Karpas-422 (cell line): ENCODE measurements around the gene PRKCI. TPM values are rescaled to one million over a fixed set of nuclear protein-coding genes. Genes with fewer than 3 reads are reported as not detected.

Source experiments
- DNase-seq: peaks from one replicate; pipeline ENCODE4 v3.0.0-alpha.2; 2015
- H2AFZ ChIP-seq: fragments of 200-600 bp; sonication (generic); 2 replicates; pipeline ENCODE4 v1.6.1; 2014; ENCODE audit warnings: antibody characterized with exemption, low read length, mixed read lengths
- H3K27ac ChIP-seq: fragments of 200-600 bp; sonication (generic); 2 replicates; pipeline ENCODE4 v1.5.1; 2014; ENCODE audit warnings: mild to moderate bottlenecking, low read length, moderate library complexity
- H3K27me3 ChIP-seq: fragments of 200-600 bp; sonication (generic); 2 replicates; pipeline ENCODE4 v1.6.1; 2014; ENCODE audit warnings: low read length, mixed read lengths
- H3K36me3 ChIP-seq: fragments of 200-600 bp; sonication (generic); 2 replicates; pipeline ENCODE4 v1.6.1; 2014; ENCODE audit warnings: low read length, mixed read lengths; ENCODE audit not compliant: insufficient read depth
- H3K4me1 ChIP-seq: fragments of 200-600 bp; sonication (generic); 2 replicates; pipeline ENCODE4 v1.6.1; 2014; ENCODE audit warnings: mild to moderate bottlenecking, low read length, mixed read lengths
- H3K4me2 ChIP-seq: fragments of 200-600 bp; sonication (generic); 2 replicates; pipeline ENCODE4 v1.6.1; 2014; ENCODE audit warnings: low read length, low read depth, mild to moderate bottlenecking; ENCODE audit not compliant: poor library complexity, severe bottlenecking
- H3K4me3 ChIP-seq: fragments of 200-600 bp; sonication (generic); 2 replicates; pipeline ENCODE4 v1.5.1; 2014; ENCODE audit warnings: mild to moderate bottlenecking, antibody characterized with exemption, low read length, mixed read lengths
- H3K79me2 ChIP-seq: fragments of 200-600 bp; sonication (generic); 2 replicates; pipeline ENCODE4 v1.6.1; 2014; ENCODE audit warnings: mild to moderate bottlenecking, low read length, mixed read lengths
- H3K9ac ChIP-seq: fragments of 200-600 bp; sonication (generic); 2 replicates; pipeline ENCODE4 v1.6.0; 2014; ENCODE audit warnings: low read length
- H3K9me2 ChIP-seq: fragments of 200-600 bp; sonication (generic), shearing (Covaris generic); replicated peaks from 2 replicates; pipeline ENCODE4 v1.6.0; 2014; ENCODE audit warnings: mild to moderate bottlenecking, low read length, moderate library complexity; ENCODE audit not compliant: insufficient read depth
- H3K9me3 ChIP-seq: fragments of 300-700, 200-600 bp; sonication (generic); 2 replicates; pipeline ENCODE4 v1.6.1; 2014; ENCODE audit warnings: low read length, mixed read lengths
- H4K20me1 ChIP-seq: fragments of 200-600 bp; sonication (generic); 2 replicates; pipeline ENCODE4 v1.6.1; 2014; ENCODE audit warnings: mild to moderate bottlenecking, antibody characterized with exemption, low read length, low read depth; ENCODE audit not compliant: insufficient read depth
- total RNA-seq: library from RNA; depleted of rRNA; stranded (reverse); fragments of >200 nt; shearing (Covaris generic); gene quantifications from 2 replicates; pipeline ENCODE4 v1.2.3, GENCODE V29; 2014; ENCODE audit warnings: low replicate concordance

The PRKCI gene
- total RNA-seq, 1 experiment from 2014 or later: 38.2 TPM

GRCh38 chr3:170309046-170309445 lies 86.8 kb downstream of the PRKCI start:
- Histone ChIP-seq H3K9me3 (no peaks in the 10 kb centered on the region), H3K36me3 (no peaks in the 10 kb centered on the region), H3K4me1 (no peaks in the 10 kb centered on the region; the same call in 1 of the 2 replicates), H3K9me2 (no peaks in the 10 kb centered on the region), H3K27ac (no peak overlapping the region), H2AFZ (no peak overlapping the region), H3K4me3 (no peak overlapping the region), H4K20me1 (no peaks in the 10 kb centered on the region), H3K79me2 (no peaks in the 10 kb centered on the region), H3K9ac (no peak overlapping the region), H3K4me2 (no peak overlapping the region), H3K27me3 (no peaks in the 10 kb centered on the region)
- DNase-seq: no peak

DNA sequence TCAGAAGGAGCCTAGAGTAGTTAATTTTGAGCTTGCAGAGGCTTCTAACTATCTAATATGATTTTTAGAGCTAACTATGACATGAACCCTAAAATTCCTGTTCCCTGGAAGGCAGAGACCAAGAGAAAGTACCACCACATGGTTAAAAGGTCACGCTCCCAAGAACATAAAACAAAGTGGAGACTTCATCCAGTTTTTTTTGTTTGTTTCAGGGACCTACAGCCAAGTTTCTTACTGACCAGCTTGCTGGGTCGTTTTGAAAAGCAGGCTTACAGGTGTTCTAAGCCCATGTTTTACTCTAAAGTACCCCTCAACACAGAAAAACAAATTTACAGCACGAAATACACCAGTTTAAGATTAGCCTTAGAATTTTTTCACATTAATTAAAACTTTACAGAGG lies 95.7 kb downstream of the PRKCI start:
- no peaks in the 10 kb centered on the region for H3K9me3 ChIP-seq
- no peak overlapping the region for H3K27ac ChIP-seq
- no peak for DNase-seq
- no peaks in the 10 kb centered on the region for H3K9me2 ChIP-seq
- H3K4me1 ChIP-seq: peaks cover 4% of the 10 kb centered on the region; the same call in 1 of the 2 replicates
- no peak overlapping the region for H3K4me3 ChIP-seq
- H3K4me2 ChIP-seq: no peak overlapping the region
- H2AFZ ChIP-seq: no peak overlapping the region
- H3K27me3 ChIP-seq: no peaks in the 10 kb centered on the region
- no peaks in the 10 kb centered on the region for H4K20me1 ChIP-seq
- H3K79me2 ChIP-seq: no peaks in the 10 kb centered on the region
- H3K36me3 ChIP-seq: no peaks in the 10 kb centered on the region
- no peak overlapping the region for H3K9ac ChIP-seq

DNA sequence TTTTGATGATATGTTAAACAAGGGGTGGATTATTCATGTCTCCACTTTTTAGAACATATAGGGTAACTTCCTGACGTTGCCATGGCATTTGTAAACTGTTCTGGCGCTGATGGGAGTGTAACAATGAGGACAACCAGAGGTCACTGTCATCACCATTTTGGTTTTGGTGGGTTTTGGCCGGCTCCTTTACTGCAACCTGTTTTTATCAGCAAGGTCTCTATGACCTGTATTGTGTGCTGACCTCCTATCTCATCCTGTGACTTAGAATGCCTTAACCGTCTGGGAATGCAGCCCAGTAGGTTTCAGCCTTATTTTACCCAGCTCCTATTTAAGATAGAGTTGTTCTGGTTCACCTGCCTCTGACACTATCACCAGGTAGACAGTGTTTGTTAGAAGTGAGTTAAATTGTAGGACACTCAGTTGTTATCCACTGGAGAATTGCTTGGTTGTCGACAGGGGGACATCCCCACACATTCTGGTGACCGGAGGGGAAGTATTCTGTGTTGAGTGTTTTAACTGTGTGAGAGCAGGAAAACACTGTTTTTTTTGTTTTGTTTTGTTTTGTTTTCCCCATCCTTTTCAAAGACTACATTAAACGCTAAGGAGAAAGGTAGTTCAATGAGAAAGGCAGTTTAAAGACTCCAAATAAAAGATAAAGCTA lies 98.4 kb downstream of the PRKCI start:
- Histone ChIP-seq H3K36me3 (no peaks in the 10 kb centered on the region), H3K27ac (no peak overlapping the region), H3K9me3 (no peaks in the 10 kb centered on the region), H2AFZ (no peak overlapping the region), H3K27me3 (no peaks in the 10 kb centered on the region), H3K4me2 (no peak overlapping the region), H3K4me1 (peaks cover 4% of the 10 kb centered on the region; the same call in 1 of the 2 replicates), H4K20me1 (no peaks in the 10 kb centered on the region), H3K9ac (no peak overlapping the region), H3K79me2 (no peaks in the 10 kb centered on the region), H3K9me2 (no peaks in the 10 kb centered on the region), H3K4me3 (no peak overlapping the region)
- DNase-seq: no peak

GRCh38 chr3:170321321-170322034 lies 99.3 kb downstream of the PRKCI start:
- Histone ChIP-seq H3K79me2 (no peaks in the 10 kb centered on the region), H4K20me1 (no peaks in the 10 kb centered on the region), H3K4me2 (no peak overlapping the region), H3K27ac (no peak overlapping the region), H3K9me2 (no peaks in the 10 kb centered on the region), H3K9ac (no peak overlapping the region), H3K36me3 (no peaks in the 10 kb centered on the region), H3K27me3 (no peaks in the 10 kb centered on the region), H2AFZ (no peak overlapping the region), H3K4me3 (no peak overlapping the region), H3K9me3 (no peaks in the 10 kb centered on the region), H3K4me1 (peaks cover 4% of the 10 kb centered on the region; the same call in 1 of the 2 replicates)
- DNase-seq: no peak

DNA sequence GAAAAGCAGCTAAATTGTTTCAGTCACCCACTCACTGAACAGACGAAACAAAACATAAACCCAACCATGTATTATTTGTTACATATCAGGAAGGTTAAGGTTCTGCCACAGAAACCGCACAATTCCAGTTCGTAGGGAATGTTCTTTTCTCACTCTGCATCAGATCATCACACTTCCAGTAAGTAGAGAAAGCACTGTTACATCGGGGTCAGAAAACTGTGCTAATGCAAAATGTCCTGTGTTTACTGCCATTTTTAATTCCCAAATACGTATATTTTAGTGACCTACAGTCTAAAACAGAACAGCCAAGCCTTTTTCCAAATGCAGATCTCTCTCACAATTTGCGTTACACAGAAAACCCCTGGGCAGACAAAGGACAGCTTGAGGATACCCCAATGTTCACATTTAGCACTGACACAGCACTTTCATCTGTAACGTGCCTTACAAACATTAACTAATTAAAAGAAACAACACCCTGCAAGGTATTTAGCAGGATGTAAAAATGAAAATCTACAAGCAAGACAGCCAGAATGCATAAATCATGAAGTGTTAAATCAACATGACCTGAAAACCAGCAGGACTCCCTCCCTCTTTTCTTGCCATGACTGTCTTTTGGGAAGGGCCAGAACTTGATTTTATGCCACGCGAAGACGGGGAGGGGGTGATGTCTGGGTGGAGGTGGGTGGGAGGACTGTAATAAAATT lies 100.5 kb downstream of the PRKCI start:
- Histone ChIP-seq H3K9ac (no peak overlapping the region), H3K27me3 (no peaks in the 10 kb centered on the region), H3K9me2 (no peaks in the 10 kb centered on the region), H3K4me2 (no peak overlapping the region), H4K20me1 (no peaks in the 10 kb centered on the region), H3K4me1 (no peaks in the 10 kb centered on the region), H3K27ac (no peak overlapping the region), H3K4me3 (no peak overlapping the region), H3K79me2 (no peaks in the 10 kb centered on the region), H3K9me3 (no peaks in the 10 kb centered on the region), H2AFZ (no peak overlapping the region), H3K36me3 (no peaks in the 10 kb centered on the region)
- DNase-seq: no peak

- Histone ChIP-seq H3K4me1 (no peaks in the 10 kb centered on the region), H3K36me3 (no peaks in the 10 kb centered on the region), H3K27me3 (no peaks in the 10 kb centered on the region), H3K4me2 (no peak overlapping the region), H3K79me2 (no peaks in the 10 kb centered on the region), H3K27ac (no peak overlapping the region), H3K9me2 (no peaks in the 10 kb centered on the region), H3K4me3 (no peak overlapping the region), H3K9me3 (no peaks in the 10 kb centered on the region), H3K9ac (no peak overlapping the region), H2AFZ (no peak overlapping the region), H4K20me1 (no peaks in the 10 kb centered on the region)
- no peak for DNase-seq
Observed at GRCh38 chr3:170323331-170323730, 101.1 kb downstream of the PRKCI start.

DNA sequence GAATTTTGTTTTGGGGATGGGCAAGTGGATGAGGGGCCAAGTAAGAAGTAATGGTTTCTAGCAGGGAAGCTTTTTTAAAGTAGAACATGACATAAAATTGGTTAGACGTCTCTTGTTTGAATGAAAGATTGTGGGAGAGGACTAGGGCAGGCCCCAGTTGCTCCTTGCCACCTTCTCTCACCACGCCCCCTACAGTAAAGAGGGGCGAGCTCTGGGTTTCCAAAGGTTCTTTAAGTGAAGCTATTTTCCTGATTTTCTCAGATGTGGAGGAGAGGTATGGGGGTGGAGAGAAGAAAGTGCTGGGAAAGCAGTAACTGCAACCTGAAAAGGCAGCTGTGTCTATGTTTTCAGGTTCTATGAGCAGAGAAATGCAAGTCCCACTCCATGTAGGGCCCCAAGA lies 102.7 kb downstream of the PRKCI start:
- Histone ChIP-seq H3K79me2 (no peaks in the 10 kb centered on the region), H3K9me2 (no peaks in the 10 kb centered on the region), H3K9me3 (no peaks in the 10 kb centered on the region), H3K36me3 (no peaks in the 10 kb centered on the region), H3K4me3 (no peak overlapping the region), H3K9ac (no peak overlapping the region), H3K27ac (no peak overlapping the region), H4K20me1 (no peaks in the 10 kb centered on the region), H3K4me2 (no peak overlapping the region), H3K4me1 (no peaks in the 10 kb centered on the region), H2AFZ (no peak overlapping the region), H3K27me3 (no peaks in the 10 kb centered on the region)
- no peak for DNase-seq

DNA sequence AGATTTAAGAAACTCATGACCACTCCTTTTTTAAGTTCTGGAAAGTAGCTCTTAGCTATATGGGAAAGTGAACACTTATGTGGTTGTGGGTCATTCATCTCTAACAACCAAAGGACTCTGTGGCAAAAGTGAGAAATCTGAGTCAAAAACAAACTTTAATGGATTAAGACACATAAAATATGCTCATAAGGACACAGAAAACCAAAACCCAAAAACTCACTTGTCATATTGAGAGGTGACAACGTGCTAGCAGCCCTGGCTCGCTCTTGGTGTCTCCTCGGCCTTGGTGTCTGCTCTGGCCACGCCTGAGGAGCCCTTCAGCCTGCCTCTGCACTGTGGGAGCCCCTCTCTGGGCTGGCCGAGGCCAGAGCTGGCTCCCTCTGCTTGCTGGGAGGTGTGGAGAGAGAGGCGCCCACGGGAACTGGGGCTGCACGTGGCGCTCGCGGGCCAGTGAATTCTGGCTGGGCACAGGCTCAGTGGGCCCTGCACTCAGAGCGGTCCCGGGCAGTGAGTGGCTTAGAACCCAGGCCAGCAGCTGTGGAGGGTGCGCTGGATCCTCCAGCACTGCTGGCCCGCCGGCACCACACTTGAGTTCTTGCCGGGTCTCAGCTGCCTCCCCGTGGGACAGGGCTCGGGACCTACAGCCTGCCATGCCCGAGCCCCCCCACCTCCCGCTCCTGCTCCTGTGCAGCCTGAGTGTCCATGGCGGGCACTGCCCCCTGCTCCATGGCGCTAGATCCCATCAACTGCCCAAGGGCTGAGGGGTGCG lies 105.0 kb downstream of the PRKCI start:
- no peaks in the 10 kb centered on the region for H3K27me3 ChIP-seq
- no peaks in the 10 kb centered on the region for H4K20me1 ChIP-seq
- no peaks in the 10 kb centered on the region for H3K79me2 ChIP-seq

More for the DNA sequence above, 105.0 kb downstream of the PRKCI start:
- Histone ChIP-seq H3K4me2 (no peak overlapping the region), H3K9me2 (no peaks in the 10 kb centered on the region), H3K4me3 (no peak overlapping the region), H3K9me3 (no peaks in the 10 kb centered on the region), H2AFZ (no peak overlapping the region), H3K27ac (no peak overlapping the region), H3K9ac (no peak overlapping the region), H3K36me3 (no peaks in the 10 kb centered on the region), H3K4me1 (no peaks in the 10 kb centered on the region)
- no peak for DNase-seq
